ENCODE data around the gene PWWP2B. TPM values are rescaled to one million over a fixed set of nuclear protein-coding genes. Genes with fewer than 3 reads are reported as not detected.

The PWWP2B gene
- total and polyA plus RNA-seq, 2 experiments from 2014 or later: 2.3 to 12.8 TPM

GRCh38 chr10:132452216-132452650 lies 55.2 kb downstream of the PWWP2B start:
- H3K79me2 ChIP-seq (replicated peaks; ENCODE audit: insufficient read depth): no peaks in the 10 kb centered on the region
- H4K20me1 ChIP-seq (replicated peaks; ENCODE audit: insufficient read depth): no peaks in the 10 kb centered on the region
- Mint-ChIP-seq H3K27me3 (ENCODE audit: insufficient read depth, low read depth, poor library complexity) (peaks cover 12% of the 10 kb centered on the region), H3K4me1 (peaks cover 13% of the 10 kb centered on the region), H3K4me3 (no peak overlapping the region), H3K36me3 (ENCODE audit: low read depth) (no peaks in the 10 kb centered on the region), H3K9me3 (no peaks in the 10 kb centered on the region), H3K27ac (no peak overlapping the region)
- H3K27me3 ChIP-seq (ENCODE audit: insufficient read depth): no peaks in the 10 kb centered on the region
- DNase-seq (ENCODE audit: low spot score) (no peak), ATAC-seq (peak; percentile 6)
- H2AFZ ChIP-seq: no peak overlapping the region
- H3K4me2 ChIP-seq: no peak overlapping the region
- peaks cover 9% of the 10 kb centered on the region for H3K4me1 ChIP-seq (ENCODE audit: insufficient read depth)
- H3K36me3 ChIP-seq (ENCODE audit: insufficient read depth): no peaks in the 10 kb centered on the region
- H3K27ac ChIP-seq (ENCODE audit: low read depth): no peak overlapping the region
- H3F3A ChIP-seq (replicated peaks; ENCODE audit: low read depth): 0 out of 2 replicates have a peak, but pooled peaks cover 8% of the 10 kb centered on the region
- TF ChIP-seq JUNB (IDR thresholded peaks at IDR 0.05; ENCODE audit: unreplicated experiment): no peak
- TF ChIP-seq CTCF (conservative IDR thresholded peaks at IDR 0.05; ENCODE audit: low read depth in 2 of 2): peak in 1 of 2 experiments; percentile 63; a peak in 3 of 4 replicates
- no peak for TF ChIP-seq ZNF114 (CRISPR knock-in tag; IDR thresholded peaks at IDR 0.05)
- no peaks in the 10 kb centered on the region for H3K9me2 ChIP-seq (ENCODE audit: insufficient read depth)
- no peak overlapping the region for H3K4me3 ChIP-seq

- peak overlapping the region; percentile 51; the same call in 1 of the 3 replicates for H3K4me3 Mint-ChIP-seq
- peak; percentile 63 for ATAC-seq
- Histone ChIP-seq H2AFZ (peak overlapping the region; percentile 92; the same call in 1 of the 2 replicates), H3K36me3 (ENCODE audit: insufficient read depth) (no peaks in the 10 kb centered on the region), H3F3A (replicated peaks; ENCODE audit: low read depth) (0 out of 2 replicates have a peak, but pooled peaks cover 4% of the 10 kb centered on the region), H3K27me3 (ENCODE audit: insufficient read depth) (no peaks in the 10 kb centered on the region), H3K4me2 (peak overlapping the region; percentile 73), H3K4me1 (ENCODE audit: insufficient read depth) (peaks cover 4% of the 10 kb centered on the region), H3K79me2 (replicated peaks; ENCODE audit: insufficient read depth) (no peaks in the 10 kb centered on the region), H3K4me3 (peak overlapping the region; percentile 41; the same call in 1 of the 2 replicates), H3K9me2 (ENCODE audit: insufficient read depth) (no peaks in the 10 kb centered on the region), H3K27ac (ENCODE audit: low read depth) (no peak overlapping the region), H4K20me1 (replicated peaks; ENCODE audit: insufficient read depth) (no peaks in the 10 kb centered on the region)
- peak; percentile 77 for DNase-seq (ENCODE audit: low spot score)
- H3K4me1 Mint-ChIP-seq: peaks cover 8% of the 10 kb centered on the region
- no peak overlapping the region for H3K27ac Mint-ChIP-seq
- H3K36me3 Mint-ChIP-seq (ENCODE audit: low read depth): no peaks in the 10 kb centered on the region
- H3K9me3 Mint-ChIP-seq: no peaks in the 10 kb centered on the region
- H3K27me3 Mint-ChIP-seq (ENCODE audit: insufficient read depth, low read depth, poor library complexity): peaks cover 11% of the 10 kb centered on the region
- TF ChIP-seq ZNF462 (CRISPR knock-in tag; IDR thresholded peaks at IDR 0.05): no peak
- 0 out of 2 replicates have a peak, but pooled peaks have one; percentile 40 for TF ChIP-seq CREB1 (CRISPR knock-in tag; IDR thresholded peaks at IDR 0.05; ENCODE audit: low read depth)
- TF ChIP-seq REST (IDR thresholded peaks at IDR 0.05; ENCODE audit: unreplicated experiment): no peak
- no peak for TF ChIP-seq NANOG (IDR thresholded peaks at IDR 0.05; ENCODE audit: borderline replicate concordance)
- no peak for TF ChIP-seq EZH2phosphoT487 (IDR thresholded peaks at IDR 0.05; ENCODE audit: unreplicated experiment)
- no peak for TF ChIP-seq ZNF114 (CRISPR knock-in tag; IDR thresholded peaks at IDR 0.05)
These were observed 55.9 kb downstream of the PWWP2B start for GRCh38 chr10:132452651-132453469.
